Measurements from ENCODE around the gene S100PBP. TPM values are rescaled to one million over a fixed set of nuclear protein-coding genes. Genes with fewer than 3 reads are reported as not detected.

Gene S100PBP
- polyA plus RNA-seq, 1 of the 3 experiments (the other 2 are of a cell fraction) = 13.2 TPM

- TF ChIP-seq, protein P1, sequence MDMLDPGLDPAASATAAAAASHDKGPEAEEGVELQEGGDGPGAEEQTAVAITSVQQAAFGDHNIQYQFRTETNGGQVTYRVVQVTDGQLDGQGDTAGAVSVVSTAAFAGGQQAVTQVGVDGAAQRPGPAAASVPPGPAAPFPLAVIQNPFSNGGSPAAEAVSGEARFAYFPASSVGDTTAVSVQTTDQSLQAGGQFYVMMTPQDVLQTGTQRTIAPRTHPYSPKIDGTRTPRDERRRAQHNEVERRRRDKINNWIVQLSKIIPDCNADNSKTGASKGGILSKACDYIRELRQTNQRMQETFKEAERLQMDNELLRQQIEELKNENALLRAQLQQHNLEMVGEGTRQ (IDR thresholded peaks at IDR 0.05; ENCODE audit: borderline replicate concordance, low read depth, low read length) = no peak
- no peak for TF ChIP-seq RFX5 (IDR thresholded peaks at IDR 0.05; ENCODE audit: low read length)
Observed at GRCh38 chr1:32899586-32900296, 82.3 kb downstream of the S100PBP start (continued).

DNA sequence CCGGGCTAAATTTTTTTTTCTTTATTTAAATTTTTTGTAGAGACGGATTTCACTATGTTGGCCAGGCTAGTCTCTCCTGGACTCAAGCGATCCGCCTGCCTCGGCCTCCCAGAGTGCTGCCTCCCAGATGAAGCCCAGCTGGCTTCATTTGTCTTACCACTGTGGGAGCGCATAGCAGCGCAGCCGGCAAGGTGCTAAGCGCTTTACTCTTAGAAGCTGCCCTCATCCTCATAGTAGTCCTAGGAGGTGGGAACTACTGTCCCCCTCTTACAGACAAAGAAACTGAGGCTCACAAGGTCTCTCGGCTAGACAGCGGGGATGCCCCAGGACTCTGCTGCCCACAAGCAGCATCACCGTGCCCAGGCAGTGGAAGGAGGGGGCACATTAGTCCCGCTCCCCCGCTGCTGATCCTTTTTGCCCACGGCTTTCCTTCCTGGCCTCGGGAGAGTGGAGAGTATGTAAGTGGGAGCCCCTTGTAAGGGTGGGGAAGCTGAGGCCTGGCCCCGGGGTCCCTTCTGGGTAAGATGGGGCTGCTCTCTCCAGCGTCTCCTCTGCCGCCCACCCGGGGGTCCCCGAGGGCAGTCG lies 83.0 kb downstream of the S100PBP start:
- H3F3A ChIP-seq (replicated peaks; ENCODE audit: insufficient read depth) = no peaks in the 10 kb centered on the region
- CTCF ChIA-PET = interaction anchor here (1.0 to 2.6 kb wide), 3 partner anchors 11 to 185 kb away, joined by 3 to 14 read pairs (median 5); no protein-coding TSS in a partner anchor

More for the DNA sequence above, 83.0 kb downstream of the S100PBP start:
- peak overlapping the region; percentile 41; the same call in 1 of the 2 replicates for H3K9ac ChIP-seq
- H3K27me3 ChIP-seq (ENCODE audit: insufficient read depth) = peaks cover 7% of the 10 kb centered on the region; the same call in 1 of the 2 replicates
- H2AFZ ChIP-seq (ENCODE audit: low read depth) = 0 out of 2 replicates have a peak overlapping the region, but pooled peaks have one; percentile 65
- no peaks in the 10 kb centered on the region for H3K79me2 ChIP-seq (ENCODE audit: insufficient read depth)
- no peak for TF ChIP-seq RFX5 (IDR thresholded peaks at IDR 0.05; ENCODE audit: low read length)
- TF ChIP-seq FOSL2 (IDR thresholded peaks at IDR 0.05; ENCODE audit: borderline replicate concordance, low read depth) = no peak
- TF ChIP-seq PBX3 (IDR thresholded peaks at IDR 0.05) = no peak
- TF ChIP-seq NFIC (IDR thresholded peaks at IDR 0.05; ENCODE audit: borderline replicate concordance) = no peak
- no peak for TF ChIP-seq EP300 (IDR thresholded peaks at IDR 0.05; ENCODE audit: borderline replicate concordance in 1 of 2, low read depth in 1 of 2, low read length in 1 of 2)
- TF ChIP-seq SIN3A (IDR thresholded peaks at IDR 0.05; ENCODE audit: borderline replicate concordance, low read depth, low read length) = no peak
- no peak for TF ChIP-seq GABPA (IDR thresholded peaks at IDR 0.05; ENCODE audit: low read depth)
- TF ChIP-seq YY1 (IDR thresholded peaks at IDR 0.05; ENCODE audit: low read depth) = no peak
- TF ChIP-seq GATA2 (CRISPR knock-in tag; IDR thresholded peaks at IDR 0.05) = no peak
- TF ChIP-seq, protein P2, sequence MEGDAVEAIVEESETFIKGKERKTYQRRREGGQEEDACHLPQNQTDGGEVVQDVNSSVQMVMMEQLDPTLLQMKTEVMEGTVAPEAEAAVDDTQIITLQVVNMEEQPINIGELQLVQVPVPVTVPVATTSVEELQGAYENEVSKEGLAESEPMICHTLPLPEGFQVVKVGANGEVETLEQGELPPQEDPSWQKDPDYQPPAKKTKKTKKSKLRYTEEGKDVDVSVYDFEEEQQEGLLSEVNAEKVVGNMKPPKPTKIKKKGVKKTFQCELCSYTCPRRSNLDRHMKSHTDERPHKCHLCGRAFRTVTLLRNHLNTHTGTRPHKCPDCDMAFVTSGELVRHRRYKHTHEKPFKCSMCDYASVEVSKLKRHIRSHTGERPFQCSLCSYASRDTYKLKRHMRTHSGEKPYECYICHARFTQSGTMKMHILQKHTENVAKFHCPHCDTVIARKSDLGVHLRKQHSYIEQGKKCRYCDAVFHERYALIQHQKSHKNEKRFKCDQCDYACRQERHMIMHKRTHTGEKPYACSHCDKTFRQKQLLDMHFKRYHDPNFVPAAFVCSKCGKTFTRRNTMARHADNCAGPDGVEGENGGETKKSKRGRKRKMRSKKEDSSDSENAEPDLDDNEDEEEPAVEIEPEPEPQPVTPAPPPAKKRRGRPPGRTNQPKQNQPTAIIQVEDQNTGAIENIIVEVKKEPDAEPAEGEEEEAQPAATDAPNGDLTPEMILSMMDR (IDR thresholded peaks at IDR 0.05) = no peak
- TF ChIP-seq FOXJ3 (CRISPR knock-in tag; IDR thresholded peaks at IDR 0.05) = no peak
- TF ChIP-seq MXI1 (IDR thresholded peaks at IDR 0.05; ENCODE audit: low read depth, low read length) = no peak
- TF ChIP-seq TCF12 (IDR thresholded peaks at IDR 0.05) = no peak
- TF ChIP-seq RXRA (IDR thresholded peaks at IDR 0.05; ENCODE audit: borderline replicate concordance, low read depth) = no peak
- TF ChIP-seq CHD2 (IDR thresholded peaks at IDR 0.05; ENCODE audit: low read length, partially characterized antibody) = no peak
- TF ChIP-seq, protein P3, sequence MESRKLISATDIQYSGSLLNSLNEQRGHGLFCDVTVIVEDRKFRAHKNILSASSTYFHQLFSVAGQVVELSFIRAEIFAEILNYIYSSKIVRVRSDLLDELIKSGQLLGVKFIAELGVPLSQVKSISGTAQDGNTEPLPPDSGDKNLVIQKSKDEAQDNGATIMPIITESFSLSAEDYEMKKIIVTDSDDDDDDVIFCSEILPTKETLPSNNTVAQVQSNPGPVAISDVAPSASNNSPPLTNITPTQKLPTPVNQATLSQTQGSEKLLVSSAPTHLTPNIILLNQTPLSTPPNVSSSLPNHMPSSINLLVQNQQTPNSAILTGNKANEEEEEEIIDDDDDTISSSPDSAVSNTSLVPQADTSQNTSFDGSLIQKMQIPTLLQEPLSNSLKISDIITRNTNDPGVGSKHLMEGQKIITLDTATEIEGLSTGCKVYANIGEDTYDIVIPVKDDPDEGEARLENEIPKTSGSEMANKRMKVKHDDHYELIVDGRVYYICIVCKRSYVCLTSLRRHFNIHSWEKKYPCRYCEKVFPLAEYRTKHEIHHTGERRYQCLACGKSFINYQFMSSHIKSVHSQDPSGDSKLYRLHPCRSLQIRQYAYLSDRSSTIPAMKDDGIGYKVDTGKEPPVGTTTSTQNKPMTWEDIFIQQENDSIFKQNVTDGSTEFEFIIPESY (IDR thresholded peaks at IDR 0.05; ENCODE audit: borderline replicate concordance, low read depth) = no peak
- TF ChIP-seq MEF2A (IDR thresholded peaks at IDR 0.05; ENCODE audit: borderline replicate concordance, low read depth) = no peak
- TF ChIP-seq TAF1 (IDR thresholded peaks at IDR 0.05; ENCODE audit: borderline replicate concordance, low read depth, low read length) = no peak
- H3K9me3 ChIP-seq = no peaks in the 10 kb centered on the region
- H4K20me1 ChIP-seq (ENCODE audit: insufficient read depth) = no peaks in the 10 kb centered on the region
- H3K27ac ChIP-seq (ENCODE audit: low read depth in 2 of 2, low read length in 1 of 2) = no peak overlapping the region
- peak; percentile 51 for DNase-seq
- peak overlapping the region; percentile 92 for H3K4me2 ChIP-seq
- H3K4me3 ChIP-seq (ENCODE audit: low read depth in 2 of 2, low read length in 1 of 2) = peak overlapping the region; percentile 58 to 73
- 26% methylated on average over 21 of the region's 22 CpGs for WGBS (ENCODE audit: low lambda C conversion rate)
- no peaks in the 10 kb centered on the region for H3K36me3 ChIP-seq (replicated peaks in 1 of 2; ENCODE audit: control insufficient read depth in 1 of 2, insufficient read depth in 2 of 2, low read length in 1 of 2)
- peaks cover 0 to 11% of the 10 kb centered on the region in 2 experiments; a peak in 1 of 4 replicates for H3K4me1 ChIP-seq (ENCODE audit: control insufficient read depth in 1 of 2, insufficient read depth in 2 of 2, low read depth in 1 of 2, low read length in 1 of 2)
- no peaks in the 10 kb centered on the region for H3K9me2 ChIP-seq
- POLR2A ChIA-PET = no interaction called here

Measured in SK-N-SH (cell line).